Endothelial cell of umbilical vein (primary cell): Measurements from ENCODE around the gene IRF2. TPM values are rescaled to one million over a fixed set of nuclear protein-coding genes. Genes with fewer than 3 reads are reported as not detected.

Experiments used
- BruUV-seq: library from RNA; stranded (reverse); fragments of 400-500 nt; replicated peaks from 2 replicates; lab custom pipeline; 2021; lab: Mats Ljungman, UMichigan
- CTCF ChIA-PET: fragments of 300-600, 350-600 bp; sonication (Branson Sonifier 250); formaldehyde crosslinking; loops from one replicate; lab custom pipeline; 2021; ENCODE audit warnings: antibody characterized with exemption, inconsistent platforms; lab: Charles Lee
- POLR2A ChIA-PET: fragments of 300-600, 350-600 bp; sonication (Branson Sonifier 250); formaldehyde crosslinking; loops from one replicate; lab custom pipeline; 2021; ENCODE audit warnings: antibody characterized with exemption, inconsistent platforms; lab: Charles Lee
- DNase-seq: peaks from one replicate; pipeline ENCODE4 v3.0.0-alpha.2; 2011; ENCODE audit warnings: low read depth, low spot score
- FAIRE-seq: peaks from 2 replicates; lab custom pipeline; 2011; peaks lifted over from hg19 to GRCh38; lab: Jason Lieb, UNC
- H2AFZ ChIP-seq: 2 replicates; pipeline ENCODE4 v1.6.0; 2012; ENCODE audit warnings: low read depth, low read length, control low read depth, inconsistent platforms
- H3K27ac ChIP-seq: 2 replicates; pipeline ENCODE4 v1.5.1; 2011; ENCODE audit warnings: low read depth, mild to moderate bottlenecking, control low read depth, low read length, moderate library complexity; ENCODE audit not compliant: insufficient read depth
- H3K27me3 ChIP-seq, 2 experiments: 2 replicates each; pipeline versions ENCODE4 v1.6.0 to v1.6.1; 2011; ENCODE audit warnings: low read length in 2 of 2, mixed read lengths in 1 of 2; ENCODE audit not compliant: control insufficient read depth in 2 of 2, insufficient read depth in 2 of 2
- H3K36me3 ChIP-seq, 2 experiments: 2 replicates in 1 of 2; 3 replicates in 1 of 2; pipeline ENCODE4 v1.5.1; 2011; ENCODE audit warnings: low read length in 2 of 2, mild to moderate bottlenecking in 1 of 2, moderate library complexity in 1 of 2; ENCODE audit not compliant: control insufficient read depth in 2 of 2, insufficient read depth in 2 of 2; ENCODE audit errors: extremely low read depth in 1 of 2
- H3K4me1 ChIP-seq: 3 replicates; pipeline ENCODE4 v1.5.1; 2011; ENCODE audit warnings: mild to moderate bottlenecking, low read length; ENCODE audit not compliant: control insufficient read depth, insufficient read depth; ENCODE audit errors: extremely low read depth
- H3K4me2 ChIP-seq: 2 replicates; pipeline ENCODE4 v1.6.1; 2011; ENCODE audit warnings: low read length, control low read depth, mixed read lengths; ENCODE audit not compliant: insufficient read depth
- H3K4me3 ChIP-seq, 3 experiments: fragments of 200-600 bp in 1 of 3; sonication (generic), shearing (Covaris generic) in 1 of 3; replicated peaks in 1 of 3; 2 replicates each; pipeline ENCODE4 v1.5.1; 2011 to 2016; ENCODE audit warnings: control low read depth in 3 of 3, low read length in 3 of 3, mild to moderate bottlenecking in 2 of 3, inconsistent platforms in 1 of 3, low read depth in 1 of 3, moderate library complexity in 1 of 3; ENCODE audit not compliant: insufficient read depth in 1 of 3
- H3K79me2 ChIP-seq: 2 replicates; pipeline ENCODE4 v1.6.0; 2012; ENCODE audit warnings: low read length, inconsistent platforms; ENCODE audit not compliant: control insufficient read depth, insufficient read depth
- H3K9ac ChIP-seq: replicated peaks from 2 replicates; pipeline ENCODE3; 2011; ENCODE audit warnings: low read length, control low read depth; ENCODE audit not compliant: insufficient read depth; ENCODE audit errors: extremely low read depth
- H3K9me1 ChIP-seq: replicated peaks from 3 replicates; pipeline ENCODE4 v1.6.0; 2011; ENCODE audit warnings: mild to moderate bottlenecking, low read length; ENCODE audit not compliant: control insufficient read depth, insufficient read depth; ENCODE audit errors: extremely low read depth
- H3K9me3 ChIP-seq: replicated peaks from 2 replicates; pipeline ENCODE4 v1.5.1; 2012; ENCODE audit warnings: low read length, inconsistent platforms; ENCODE audit not compliant: control insufficient read depth, insufficient read depth
- H4K20me1 ChIP-seq: replicated peaks from 2 replicates; pipeline ENCODE3; 2011; ENCODE audit warnings: mild to moderate bottlenecking, low read length; ENCODE audit not compliant: control insufficient read depth, insufficient read depth; ENCODE audit errors: extremely low read depth
- CTCF ChIP-seq, 2 donors: IDR thresholded peaks; 1 replicate in 1 of 2; 2 replicates in 1 of 2; pipeline ENCODE4 v1.5.1; 2011; ENCODE audit warnings: low read length in 2 of 2, mild to moderate bottlenecking in 2 of 2, moderate library complexity in 2 of 2, control low read depth in 1 of 2, inconsistent platforms in 1 of 2, low read depth in 1 of 2; ENCODE audit not compliant: insufficient read depth in 1 of 2; ENCODE audit errors: extremely low read depth in 1 of 2
- EZH2 ChIP-seq: IDR thresholded peaks from 2 replicates; pipeline ENCODE4 v1.6.1; 2012; ENCODE audit warnings: borderline replicate concordance, low read depth, mild to moderate bottlenecking, moderate library complexity, low read length, inconsistent platforms; ENCODE audit not compliant: severe bottlenecking
- FOS ChIP-seq: IDR thresholded peaks from 2 replicates; pipeline ENCODE4 v1.6.1; 2011; ENCODE audit warnings: mild to moderate bottlenecking, low read length, moderate library complexity, borderline replicate concordance; ENCODE audit not compliant: insufficient read depth
- GATA2 ChIP-seq: IDR thresholded peaks from 2 replicates; pipeline ENCODE4 v1.7.0; 2011; ENCODE audit warnings: low read depth, mild to moderate bottlenecking, moderate library complexity, mixed read lengths, low read length; ENCODE audit not compliant: insufficient read length, insufficient read depth
- JUN ChIP-seq: IDR thresholded peaks from 2 replicates; pipeline ENCODE4 v1.6.1; 2011; ENCODE audit warnings: borderline replicate concordance, low read depth; ENCODE audit not compliant: insufficient read length, insufficient read depth
- MAX ChIP-seq: IDR thresholded peaks from 2 replicates; pipeline ENCODE4 v1.6.1; 2011; ENCODE audit not compliant: insufficient read depth, insufficient read length
- MYC ChIP-seq: IDR thresholded peaks from one replicate; pipeline ENCODE4 v1.6.1; 2011; ENCODE audit warnings: mild to moderate bottlenecking, low read depth, low read length
- POLR2A ChIP-seq: IDR thresholded peaks from 2 replicates; pipeline ENCODE4 v1.6.1; 2012; ENCODE audit warnings: low read depth, mild to moderate bottlenecking, control low read depth, low read length
- POLR2AphosphoS5 ChIP-seq: IDR thresholded peaks from 2 replicates; pipeline ENCODE4 v1.6.1; 2012; ENCODE audit warnings: low read depth, mild to moderate bottlenecking, control low read depth, low read length, moderate library complexity; ENCODE audit not compliant: insufficient read depth
- dilution Hi-C: fragments of 300-500 bp; cut with MboI; formaldehyde crosslinking; loops from one replicate; pipeline ENCODE4 v1.15.0; 2019; ENCODE audit warnings: low sequenced_read_pairs; ENCODE audit not compliant: extremely low pct_ligation_motif_present
- intact Hi-C: fragments of 100-400 bp; cut with micrococcal nuclease; formaldehyde crosslinking; loops from one replicate; pipeline ENCODE4 v1.10.0; 2022
- polyA plus RNA-seq, 4 experiments: library from polyadenylated mRNA; depleted of rRNA in 3 of 4; stranded (reverse) in 3 of 4; unstranded in 1 of 4; fragments of >200 nt; gene quantifications; 2 replicates each; pipeline versions ENCODE4 v1.2.1 to v1.2.3, GENCODE V29; 2011 to 2012; ENCODE audit warnings: missing spikeins in 1 of 4
- total RNA-seq: library from RNA; stranded (reverse); gene quantifications from 2 replicates; pipeline ENCODE4 v1.2.3, GENCODE V29; 2021

Gene IRF2
- total and polyA plus RNA-seq, 2 donors (not counting 3 experiments of a cell fraction or from before 2014, with no cell fraction given) = 26.9 to 27.6 TPM

- no peak overlapping the region for H3K4me2 ChIP-seq
- H3K4me3 ChIP-seq = no peak overlapping the region
- BruUV-seq = no TSS peak
- no peaks in the 10 kb centered on the region for H3K9me1 ChIP-seq
- H3K4me1 ChIP-seq = no peaks in the 10 kb centered on the region
- H4K20me1 ChIP-seq = no peaks in the 10 kb centered on the region
- no peaks in the 10 kb centered on the region for H3K36me3 ChIP-seq
- H3K27me3 ChIP-seq = no peaks in the 10 kb centered on the region
- peaks cover 9% of the 10 kb centered on the region for H3K79me2 ChIP-seq
- intact Hi-C loops (no loop called here), dilution Hi-C loops (no loop called here)
- FAIRE-seq = no peak
- H3K27ac ChIP-seq = no peak overlapping the region
- DNase-seq = no peak
- no peak overlapping the region for H2AFZ ChIP-seq
- no peaks in the 10 kb centered on the region for H3K9me3 ChIP-seq
- TF ChIP-seq MAX (no peak), FOS (no peak), EZH2 (no peak), JUN (no peak), GATA2 (no peak), MYC (no peak), POLR2AphosphoS5 (no peak), POLR2A (no peak)
- ChIA-PET POLR2A (no interaction called here), CTCF (no interaction called here)
- no peak overlapping the region for H3K9ac ChIP-seq
Observed at GRCh38 chr4:184434021-184434420, 40.3 kb downstream of the IRF2 start.

GRCh38 chr4:184433258-184433892 lies 41.0 kb downstream of the IRF2 start:
- H3K9ac ChIP-seq = no peak overlapping the region
- intact Hi-C loops (no loop called here), dilution Hi-C loops (no loop called here)
- H3K4me1 ChIP-seq = no peaks in the 10 kb centered on the region
- no peaks in the 10 kb centered on the region for H3K27me3 ChIP-seq
- no peak overlapping the region for H2AFZ ChIP-seq
- ChIA-PET POLR2A (no interaction called here), CTCF (interaction anchor here (1.4 kb wide), 1 partner anchor 17 kb away, joined by 4 read pairs; no protein-coding TSS in a partner anchor)
- no peak overlapping the region for H3K4me2 ChIP-seq
- peaks cover 7% of the 10 kb centered on the region for H3K79me2 ChIP-seq
- H4K20me1 ChIP-seq = no peaks in the 10 kb centered on the region
- FAIRE-seq (no peak), DNase-seq (no peak)
- BruUV-seq = no TSS peak
- H3K9me1 ChIP-seq = no peaks in the 10 kb centered on the region
- no peaks in the 10 kb centered on the region for H3K36me3 ChIP-seq
- H3K27ac ChIP-seq = no peak overlapping the region
- H3K9me3 ChIP-seq = no peaks in the 10 kb centered on the region
- H3K4me3 ChIP-seq = no peak overlapping the region
- no peak for TF ChIP-seq EZH2
- no peak for TF ChIP-seq MYC
- no peak for TF ChIP-seq MAX
- TF ChIP-seq JUN = no peak
- no peak for TF ChIP-seq POLR2A
- no peak for TF ChIP-seq GATA2
- no peak for TF ChIP-seq CTCF (IDR thresholded peaks at IDR 0.05; ENCODE audit: extremely low read depth in 1 of 2, insufficient read depth in 1 of 2, low read depth in 1 of 2, low read length in 2 of 2)
- no peak for TF ChIP-seq POLR2AphosphoS5
